K562 (cell line): ENCODE results near the gene OTOG. TPM values are rescaled to one million over a fixed set of nuclear protein-coding genes. Genes with fewer than 3 reads are reported as not detected.

Source experiments
- ATAC-seq: fragments of 200-7000 bp; cut with Tn5 transposase; 3 replicates; pipeline ENCODE4 v1.9.1; 2020; ENCODE audit warnings: moderate library complexity
- BruUV-seq: library from RNA; stranded (reverse); fragments of 400-500 nt; replicated peaks from 2 replicates; lab custom pipeline; 2021; lab: Mats Ljungman, UMichigan
- CTCF ChIA-PET: fragments of 300-600 bp; formaldehyde crosslinking; extraction: SDS; loops from one replicate; lab custom pipeline; 2021; ENCODE audit warnings: low intra/inter-chr PET ratio; lab: Yijun Ruan, JAX
- POLR2A ChIA-PET: fragments of 300-600, 350-650 bp; sonication (Branson Sonifier 250); formaldehyde crosslinking; extraction: SDS; loops from one replicate; lab custom pipeline; 2021; ENCODE audit warnings: antibody characterized with exemption, inconsistent platforms; lab: Yijun Ruan, JAX
- DNase-seq, 4 experiments: peaks; one replicate each; pipeline versions ENCODE4 v3.0.0 to v3.0.0-alpha.2; 2011 to 2018; ENCODE audit warnings: low spot score in 3 of 4, mixed read lengths in 3 of 4; ENCODE audit errors: extremely low read depth in 1 of 4
- FAIRE-seq: peaks from 2 replicates; lab custom pipeline; 2011; peaks lifted over from hg19 to GRCh38; lab: Jason Lieb, UNC
- H2AFZ ChIP-seq: 2 replicates; pipeline ENCODE4 v1.6.0; 2011; ENCODE audit warnings: low read depth, low read length, control low read depth, inconsistent platforms
- H3K27ac ChIP-seq: fragments of 200-600 bp; 3 replicates; pipeline ENCODE4 v1.8.0; 2011; ENCODE audit warnings: low read depth, mild to moderate bottlenecking, control low read depth, inconsistent platforms, low read length, moderate library complexity, mixed read lengths; ENCODE audit errors: extremely low read depth
- H3K27me3 ChIP-seq, 2 experiments: fragments of 300-600 bp in 1 of 2; 2 replicates in 1 of 2; 3 replicates in 1 of 2; pipeline versions ENCODE4 v1.6.0 to v1.8.0; 2011; ENCODE audit warnings: inconsistent platforms in 2 of 2, low read length in 2 of 2, mild to moderate bottlenecking in 1 of 2, mixed read lengths in 1 of 2, moderate library complexity in 1 of 2; ENCODE audit not compliant: control insufficient read depth in 2 of 2, insufficient read depth in 2 of 2
- H3K36me3 ChIP-seq: fragments of 300-600 bp; 3 replicates; pipeline ENCODE4 v1.8.0; 2011; ENCODE audit warnings: mild to moderate bottlenecking, low read length, inconsistent platforms; ENCODE audit not compliant: control insufficient read depth, insufficient read depth
- H3K4me1 ChIP-seq, 2 experiments: fragments of 200-600 bp in 1 of 2; replicated peaks in 1 of 2; 2 replicates in 1 of 2; 3 replicates in 1 of 2; pipeline versions ENCODE4 v1.5.1 to v1.8.0; 2011; ENCODE audit warnings: inconsistent platforms in 2 of 2, low read length in 2 of 2, mild to moderate bottlenecking in 1 of 2, mixed read lengths in 1 of 2, moderate library complexity in 1 of 2; ENCODE audit not compliant: control insufficient read depth in 2 of 2, insufficient read depth in 2 of 2
- H3K4me2 ChIP-seq: 2 replicates; pipeline ENCODE4 v1.6.1; 2011; ENCODE audit warnings: low read length, control low read depth, inconsistent platforms, mixed read lengths; ENCODE audit not compliant: insufficient read depth
- H3K4me3 ChIP-seq: fragments of 200-600 bp; sonication (generic), shearing (Covaris generic); 2 replicates; pipeline ENCODE4 v1.5.1; 2016; ENCODE audit warnings: control low read depth, inconsistent platforms
- H3K79me2 ChIP-seq: fragments of 200-600 bp; 3 replicates; pipeline ENCODE4 v1.8.0; 2011; ENCODE audit warnings: low read length, inconsistent platforms; ENCODE audit not compliant: control insufficient read depth, insufficient read depth
- H3K9ac ChIP-seq, 2 experiments: 2 replicates each; pipeline versions ENCODE4 v1.6.0 to v1.6.1; 2011; ENCODE audit warnings: low read depth in 2 of 2, low read length in 2 of 2, control low read depth in 1 of 2, inconsistent platforms in 1 of 2, mild to moderate bottlenecking in 1 of 2, mixed read lengths in 1 of 2; ENCODE audit not compliant: insufficient read depth in 1 of 2
- H3K9me1 ChIP-seq: one replicate; pipeline ENCODE4 v1.6.0; 2011; ENCODE audit warnings: inconsistent platforms, mild to moderate bottlenecking, low read length, moderate library complexity; ENCODE audit not compliant: control insufficient read depth, insufficient read depth
- H3K9me3 ChIP-seq: replicated peaks from 2 replicates; pipeline ENCODE4 v1.5.1; 2011; ENCODE audit warnings: low read depth, low read length, inconsistent platforms; ENCODE audit not compliant: control insufficient read depth, insufficient read depth
- H4K20me1 ChIP-seq: replicated peaks from 2 replicates; pipeline ENCODE4 v1.6.1; 2011; ENCODE audit warnings: low read length, inconsistent platforms, mixed read lengths; ENCODE audit not compliant: control insufficient read depth, insufficient read depth
- FOS ChIP-seq: IDR thresholded peaks from 3 replicates; pipeline ENCODE4 v1.6.1; 2011; ENCODE audit not compliant: insufficient read length; ENCODE audit errors: extremely low read depth
- FOXK1 ChIP-seq: sonication (generic); formaldehyde crosslinking; IDR thresholded peaks from 2 replicates; pipeline ENCODE4 v1.8.0; 2022; ENCODE audit warnings: missing genetic modification reagents, mild to moderate bottlenecking, borderline replicate concordance
- KLF16 ChIP-seq: IDR thresholded peaks from 2 replicates; pipeline ENCODE4 v1.6.1; 2016; ENCODE audit warnings: antibody characterized with exemption
- L3MBTL2 ChIP-seq: fragments of 450-650 bp; IDR thresholded peaks from 2 replicates; pipeline ENCODE4 v1.6.1; 2016; ENCODE audit warnings: mild to moderate bottlenecking, moderate library complexity
- MED1 ChIP-seq: sonication (generic); formaldehyde crosslinking; IDR thresholded peaks from 2 replicates; pipeline ENCODE4 v1.8.1; 2023; ENCODE audit warnings: missing genetic modification reagents, borderline replicate concordance
- POLR2H ChIP-seq: IDR thresholded peaks from 2 replicates; pipeline ENCODE4 v1.6.1; 2016; ENCODE audit warnings: missing genetic modification characterization, low read depth, mild to moderate bottlenecking, control low read depth, missing compliant biosample characterization, moderate library complexity
- POLR3A ChIP-seq: IDR thresholded peaks from 2 replicates; pipeline ENCODE4 v1.6.1; 2011; ENCODE audit warnings: borderline replicate concordance, mild to moderate bottlenecking, moderate library complexity; ENCODE audit not compliant: insufficient read length, insufficient read depth; ENCODE audit errors: extremely low read depth
- POLR3G ChIP-seq: IDR thresholded peaks from 2 replicates; pipeline ENCODE4 v1.6.1; 2011; ENCODE audit not compliant: insufficient read length, insufficient replicate concordance; ENCODE audit errors: extremely low read depth
- PRPF4 ChIP-seq: fragments of 200-400 bp; formaldehyde crosslinking; IDR thresholded peaks from one replicate; pipeline ENCODE4 v1.6.1; 2017; ENCODE audit warnings: low read length, low read depth, mild to moderate bottlenecking; ENCODE audit not compliant: insufficient read depth, poor library complexity, severe bottlenecking
- PYGO2 ChIP-seq: fragments of 450-650 bp; IDR thresholded peaks from 2 replicates; pipeline ENCODE4 v1.6.1; 2016; ENCODE audit warnings: mild to moderate bottlenecking, missing genetic modification characterization, moderate library complexity, missing compliant biosample characterization
- SPI1 ChIP-seq: IDR thresholded peaks from 2 replicates; pipeline ENCODE4 v1.6.1; 2011; ENCODE audit warnings: low read depth, low read length, control low read depth, borderline replicate concordance
- U2AF1 ChIP-seq: fragments of 200-400 bp; formaldehyde crosslinking; optimal IDR thresholded peaks from 2 replicates; pipeline ENCODE3; 2017; ENCODE audit warnings: mild to moderate bottlenecking, low read depth, low read length, moderate library complexity
- ZNF23 ChIP-seq: fragments of 250-450 bp; sonication (Bioruptor Pico); IDR thresholded peaks from 2 replicates; pipeline ENCODE4 v1.4.0; 2020; ENCODE audit warnings: mild to moderate bottlenecking
- ZNF282 ChIP-seq: sonication (generic); formaldehyde crosslinking; IDR thresholded peaks from 2 replicates; pipeline ENCODE4 v1.8.1; 2023; ENCODE audit warnings: missing genetic modification reagents
- ZNF431 ChIP-seq: sonication (generic); formaldehyde crosslinking; IDR thresholded peaks from 2 replicates; pipeline ENCODE4 v1.8.0; 2022; ENCODE audit warnings: mild to moderate bottlenecking, missing genetic modification reagents
- ZNF695 ChIP-seq: fragments of 450-650 bp; formaldehyde crosslinking; IDR thresholded peaks from 2 replicates; pipeline ENCODE4 v1.4.0; 2020; ENCODE audit warnings: mild to moderate bottlenecking, moderate library complexity
- ZZZ3 ChIP-seq: fragments of 450-650 bp; IDR thresholded peaks from 2 replicates; pipeline ENCODE4 v1.6.1; 2016; ENCODE audit warnings: antibody characterized with exemption, mild to moderate bottlenecking, moderate library complexity
- WGBS: fragments of 100-300 bp; shearing (Covaris generic); methylation state at CpG from one replicate; pipeline ENCODE4 v1.1.6; 2016; ENCODE audit warnings: low coverage, mixed read lengths; ENCODE audit not compliant: insufficient coverage; ENCODE audit errors: missing lambda C conversion rate; 5-methylcytosine and 5-hydroxymethylcytosine counted together
- in situ Hi-C: fragments of 300-500 bp; cut with MboI; formaldehyde crosslinking; loops from 4 replicates; pipeline ENCODE4 v1.15.0; 2018; ENCODE audit warnings: inconsistent platforms, mixed read lengths
- intact Hi-C: fragments of 100-400 bp; cut with micrococcal nuclease; formaldehyde crosslinking; loops from 2 replicates; pipeline ENCODE4 v1.14.2; 2022
- polyA plus RNA-seq, 8 experiments: library from polyadenylated mRNA; depleted of rRNA in 4 of 8; stranded (reverse) in 5 of 8; unstranded in 3 of 8; fragments of >200 nt; fragmentation: Nextera tagmentation in 2 of 8; fragmentation: Illumina TruSeq in 1 of 8; extraction: Ambion mirVana in 2 of 8; extraction: Trizol in 1 of 8; gene quantifications; 2 replicates each; pipeline versions ENCODE4 v1.2.1 to v1.2.3, GENCODE V29; 2011 to 2014; ENCODE audit warnings: inconsistent platforms in 1 of 8, missing spikeins in 1 of 8
- total RNA-seq, 7 experiments: library from RNA; depleted of rRNA in 6 of 7; stranded (reverse); fragments of >200 nt in 6 of 7; fragmentation: Illumina TruSeq in 2 of 7; extraction: Trizol in 2 of 7; gene quantifications; 2 replicates each; pipeline versions ENCODE4 v1.2.1 to v1.2.3, GENCODE V29; 2011 to 2021; ENCODE audit warnings: low replicate concordance in 1 of 7
- TF ChIP-seq, protein P1 (sequence below): sonication (generic); formaldehyde crosslinking; IDR thresholded peaks from 2 replicates; pipeline ENCODE4 v1.8.1; 2023; ENCODE audit warnings: missing genetic modification reagents, mild to moderate bottlenecking, borderline replicate concordance
- TF ChIP-seq, protein P2 (sequence below): sonication (generic); formaldehyde crosslinking; IDR thresholded peaks from 2 replicates; pipeline ENCODE4 v1.9.0; 2022; ENCODE audit warnings: mild to moderate bottlenecking, missing genetic modification reagents

Gene OTOG
- total and polyA plus RNA-seq, 9 of the 15 experiments (the other 6 are each of a cell fraction or from before 2014, with no cell fraction given) = not detected

DNA sequence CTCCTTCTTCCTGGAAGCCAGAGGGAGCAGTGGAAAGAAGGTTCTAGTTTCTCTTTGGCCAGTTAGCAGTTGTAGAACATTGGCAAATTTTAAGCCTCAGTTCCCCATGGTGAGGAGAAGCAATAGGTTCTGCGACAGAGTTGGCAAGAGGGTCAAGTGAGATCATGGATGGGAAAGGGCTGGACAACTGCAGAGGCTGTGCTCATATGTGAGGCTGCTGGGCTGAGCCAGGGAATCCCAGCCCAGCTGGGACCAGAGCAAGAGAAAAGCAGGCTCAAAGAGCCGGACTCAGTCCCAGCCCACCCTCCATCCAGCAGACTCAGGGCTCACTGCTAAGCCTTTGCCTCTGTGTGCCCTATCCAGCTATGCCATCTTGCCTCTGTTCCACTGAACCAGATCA is 105.5 kb downstream of the OTOG start (continued):
- TF ChIP-seq, protein P1, sequence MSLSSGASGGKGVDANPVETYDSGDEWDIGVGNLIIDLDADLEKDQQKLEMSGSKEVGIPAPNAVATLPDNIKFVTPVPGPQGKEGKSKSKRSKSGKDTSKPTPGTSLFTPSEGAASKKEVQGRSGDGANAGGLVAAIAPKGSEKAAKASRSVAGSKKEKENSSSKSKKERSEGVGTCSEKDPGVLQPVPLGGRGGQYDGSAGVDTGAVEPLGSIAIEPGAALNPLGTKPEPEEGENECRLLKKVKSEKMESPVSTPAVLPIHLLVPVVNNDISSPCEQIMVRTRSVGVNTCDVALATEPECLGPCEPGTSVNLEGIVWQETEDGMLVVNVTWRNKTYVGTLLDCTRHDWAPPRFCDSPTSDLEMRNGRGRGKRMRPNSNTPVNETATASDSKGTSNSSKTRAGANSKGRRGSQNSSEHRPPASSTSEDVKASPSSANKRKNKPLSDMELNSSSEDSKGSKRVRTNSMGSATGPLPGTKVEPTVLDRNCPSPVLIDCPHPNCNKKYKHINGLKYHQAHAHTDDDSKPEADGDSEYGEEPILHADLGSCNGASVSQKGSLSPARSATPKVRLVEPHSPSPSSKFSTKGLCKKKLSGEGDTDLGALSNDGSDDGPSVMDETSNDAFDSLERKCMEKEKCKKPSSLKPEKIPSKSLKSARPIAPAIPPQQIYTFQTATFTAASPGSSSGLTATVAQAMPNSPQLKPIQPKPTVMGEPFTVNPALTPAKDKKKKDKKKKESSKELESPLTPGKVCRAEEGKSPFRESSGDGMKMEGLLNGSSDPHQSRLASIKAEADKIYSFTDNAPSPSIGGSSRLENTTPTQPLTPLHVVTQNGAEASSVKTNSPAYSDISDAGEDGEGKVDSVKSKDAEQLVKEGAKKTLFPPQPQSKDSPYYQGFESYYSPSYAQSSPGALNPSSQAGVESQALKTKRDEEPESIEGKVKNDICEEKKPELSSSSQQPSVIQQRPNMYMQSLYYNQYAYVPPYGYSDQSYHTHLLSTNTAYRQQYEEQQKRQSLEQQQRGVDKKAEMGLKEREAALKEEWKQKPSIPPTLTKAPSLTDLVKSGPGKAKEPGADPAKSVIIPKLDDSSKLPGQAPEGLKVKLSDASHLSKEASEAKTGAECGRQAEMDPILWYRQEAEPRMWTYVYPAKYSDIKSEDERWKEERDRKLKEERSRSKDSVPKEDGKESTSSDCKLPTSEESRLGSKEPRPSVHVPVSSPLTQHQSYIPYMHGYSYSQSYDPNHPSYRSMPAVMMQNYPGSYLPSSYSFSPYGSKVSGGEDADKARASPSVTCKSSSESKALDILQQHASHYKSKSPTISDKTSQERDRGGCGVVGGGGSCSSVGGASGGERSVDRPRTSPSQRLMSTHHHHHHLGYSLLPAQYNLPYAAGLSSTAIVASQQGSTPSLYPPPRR = no peak
- TF ChIP-seq ZNF282 (CRISPR knock-in tag) (no peak), ZNF695 (CRISPR knock-in tag) (no peak), KLF16 (no peak), POLR3A (no peak), SPI1 (no peak), POLR3G (no peak)

DNA sequence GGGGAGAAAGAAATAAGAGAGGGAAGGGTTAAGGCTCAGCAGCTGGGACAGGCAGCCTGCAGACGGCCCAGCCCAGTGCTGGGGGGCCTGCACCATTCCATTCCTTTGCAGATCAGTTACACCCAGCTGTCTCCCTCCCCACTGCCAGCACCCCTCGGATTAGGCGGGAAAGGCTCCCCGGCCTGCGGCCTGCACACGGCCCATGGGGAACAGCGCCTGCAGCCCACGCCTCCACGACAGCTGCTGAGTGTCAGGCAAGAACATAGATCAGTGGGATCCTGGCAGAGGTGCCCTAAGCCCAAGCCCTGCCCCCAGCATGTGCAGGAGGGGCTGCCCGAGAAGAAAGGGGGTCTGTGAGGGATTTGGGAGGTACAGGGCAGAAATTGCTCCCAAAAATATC is 106.6 kb downstream of the OTOG start:
- in situ Hi-C loops = no loop called here
- no peaks in the 10 kb centered on the region; the same call in 1 of the 2 replicates for H4K20me1 ChIP-seq
- H3K9ac ChIP-seq = peak overlapping the region in 1 of 2 experiments; percentile 13; a peak in 1 of 4 replicates
- no peaks in the 10 kb centered on the region for H3K36me3 ChIP-seq
- no TSS peak for BruUV-seq
- no peaks in the 10 kb centered on the region for H3K79me2 ChIP-seq
- H3K27me3 ChIP-seq = peaks cover 4 to 37% of the 10 kb centered on the region in 2 experiments; a peak in 4 of 5 replicates
- no peak overlapping the region for H3K4me3 ChIP-seq
- H3K4me1 ChIP-seq = peaks cover 0 to 3% of the 10 kb centered on the region in 2 experiments; a peak in 1 of 5 replicates
- 1% methylated on average over 9 of the region's 10 CpGs for WGBS
- no peaks in the 10 kb centered on the region for H3K9me3 ChIP-seq
- no peak overlapping the region for H3K4me2 ChIP-seq
- ChIA-PET CTCF (no interaction called here), POLR2A (interaction anchor here (0.8 kb wide), 2 partner anchors 16 to 23 kb away, joined by 3 read pairs; no protein-coding TSS in a partner anchor)
- H2AFZ ChIP-seq = no peak overlapping the region
- H3K27ac ChIP-seq = no peak overlapping the region
- no peak for ATAC-seq
- DNase-seq = no peak
- FAIRE-seq = no peak
- H3K9me1 ChIP-seq = no peaks in the 10 kb centered on the region
- intact Hi-C loops = no loop called here
- TF ChIP-seq MED1 = no peak
- TF ChIP-seq FOXK1 = no peak
- TF ChIP-seq FOS = no peak
- TF ChIP-seq U2AF1 = no peak
- no peak for TF ChIP-seq PRPF4
- no peak for TF ChIP-seq ZNF23 (CRISPR knock-in tag)
- no peak for TF ChIP-seq ZZZ3
- TF ChIP-seq POLR2H (tag) = no peak
- TF ChIP-seq L3MBTL2 = no peak
- no peak for TF ChIP-seq ZNF431 (CRISPR knock-in tag)
- TF ChIP-seq, protein P2, sequence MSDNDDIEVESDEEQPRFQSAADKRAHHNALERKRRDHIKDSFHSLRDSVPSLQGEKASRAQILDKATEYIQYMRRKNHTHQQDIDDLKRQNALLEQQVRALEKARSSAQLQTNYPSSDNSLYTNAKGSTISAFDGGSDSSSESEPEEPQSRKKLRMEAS (CRISPR knock-in tag) = no peak
- TF ChIP-seq ZNF282 (CRISPR knock-in tag) = no peak
- no peak for TF ChIP-seq PYGO2 (tag)
